ENCODE data around the gene PEAR1.
A peak's percentile ranks its signal among the peaks of the same experiment; 100 is the strongest.

Gene PEAR1

GRCh38 chr1:156845055-156845952 is 48.2 kb upstream of the PEAR1 start:
- Histone ChIP-seq H2AFZ (ENCODE audit: low read depth, low read length) (no peak overlapping the region), H3K9ac (ENCODE audit: low read length) (no peak overlapping the region), H2AK5ac (ENCODE audit: low read length, severe bottlenecking) (no peak overlapping the region), H3K36me3 (ENCODE audit: control insufficient read depth in 1 of 2, insufficient read depth in 2 of 2, low read depth in 1 of 2, low read length in 2 of 2) (no peaks in the 10 kb centered on the region), H3K18ac (ENCODE audit: low read depth in 1 of 2, low read length in 2 of 2) (no peak overlapping the region), H3K27me3 (ENCODE audit: control insufficient read depth in 1 of 2, insufficient read depth in 1 of 2, low read length in 2 of 2) (peaks cover 91 to 93% of the 10 kb centered on the region in 2 experiments), H4K91ac (ENCODE audit: low read length) (no peak overlapping the region), H2BK15ac (ENCODE audit: low read depth, poor library complexity, severe bottlenecking) (no peak overlapping the region), H2BK5ac (ENCODE audit: low read depth, low read length, poor library complexity, severe bottlenecking) (no peak overlapping the region), H4K8ac (ENCODE audit: low read length) (no peak overlapping the region), H3K4me3 (ENCODE audit: insufficient read depth in 1 of 2, low read depth in 1 of 2, low read length in 2 of 2) (no peak overlapping the region), H3K14ac (ENCODE audit: low read length in 2 of 2) (no peak overlapping the region), H2BK120ac (ENCODE audit: low read depth, low read length) (no peak overlapping the region), H2BK12ac (ENCODE audit: low read length in 2 of 2) (no peak overlapping the region), H3K79me1 (replicated peaks; ENCODE audit: low read length, poor library complexity, severe bottlenecking) (no peaks in the 10 kb centered on the region), H3K4me2 (ENCODE audit: low read length, poor library complexity, severe bottlenecking) (no peak overlapping the region), H3K4ac (ENCODE audit: low read depth in 1 of 2, low read length in 2 of 2) (no peak overlapping the region), H3K23ac (ENCODE audit: low read length in 2 of 2) (peak overlapping the region in 1 of 2 experiments; percentile 23), H3K4me1 (ENCODE audit: control insufficient read depth, insufficient read depth, low read depth, low read length) (peaks cover 10% of the 10 kb centered on the region), H3K9me3 (ENCODE audit: control insufficient read depth, low read length) (no peaks in the 10 kb centered on the region), H3K27ac (ENCODE audit: low read length, poor library complexity, severe bottlenecking) (no peak overlapping the region)
- no peak for DNase-seq
- 9% methylated on average over 63 of the region's 69 CpGs for WGBS

GRCh38 chr1:156845953-156846545 is 47.5 kb upstream of the PEAR1 start:
- 47% methylated on average over 15 of the region's 18 CpGs for WGBS
- Histone ChIP-seq H2BK5ac (ENCODE audit: low read depth, low read length, poor library complexity, severe bottlenecking) (no peak overlapping the region), H2AFZ (ENCODE audit: low read depth, low read length) (no peak overlapping the region), H3K27ac (ENCODE audit: low read length, poor library complexity, severe bottlenecking) (no peak overlapping the region), H2BK120ac (ENCODE audit: low read depth, low read length) (no peak overlapping the region), H2AK5ac (ENCODE audit: low read length, severe bottlenecking) (no peak overlapping the region), H2BK12ac (ENCODE audit: low read length in 2 of 2) (no peak overlapping the region), H3K9me3 (ENCODE audit: control insufficient read depth, low read length) (no peaks in the 10 kb centered on the region), H3K14ac (ENCODE audit: low read length in 2 of 2) (no peak overlapping the region), H2BK15ac (ENCODE audit: low read depth, poor library complexity, severe bottlenecking) (no peak overlapping the region), H4K91ac (ENCODE audit: low read length) (no peak overlapping the region), H3K36me3 (ENCODE audit: control insufficient read depth in 1 of 2, insufficient read depth in 2 of 2, low read depth in 1 of 2, low read length in 2 of 2) (no peaks in the 10 kb centered on the region), H3K4ac (ENCODE audit: low read depth in 1 of 2, low read length in 2 of 2) (no peak overlapping the region), H3K79me1 (replicated peaks; ENCODE audit: low read length, poor library complexity, severe bottlenecking) (no peaks in the 10 kb centered on the region), H3K4me3 (ENCODE audit: insufficient read depth in 1 of 2, low read depth in 1 of 2, low read length in 2 of 2) (no peak overlapping the region), H3K9ac (ENCODE audit: low read length) (no peak overlapping the region), H3K23ac (ENCODE audit: low read length in 2 of 2) (peak overlapping the region in 1 of 2 experiments; percentile 23), H3K27me3 (ENCODE audit: control insufficient read depth in 1 of 2, insufficient read depth in 1 of 2, low read length in 2 of 2) (peaks cover 86 to 87% of the 10 kb centered on the region in 2 experiments), H4K8ac (ENCODE audit: low read length) (no peak overlapping the region), H3K18ac (ENCODE audit: low read depth in 1 of 2, low read length in 2 of 2) (no peak overlapping the region), H3K4me1 (ENCODE audit: control insufficient read depth, insufficient read depth, low read depth, low read length) (peaks cover 10% of the 10 kb centered on the region), H3K4me2 (ENCODE audit: low read length, poor library complexity, severe bottlenecking) (no peak overlapping the region)
- no peak for DNase-seq

GRCh38 chr1:156846643-156847042 is 46.9 kb upstream of the PEAR1 start:
- H4K91ac ChIP-seq (ENCODE audit: low read length) = no peak overlapping the region
- H3K9ac ChIP-seq (ENCODE audit: low read length) = no peak overlapping the region
- DNase-seq = no peak
- H2BK5ac ChIP-seq (ENCODE audit: low read depth, low read length, poor library complexity, severe bottlenecking) = no peak overlapping the region
- no peak overlapping the region for H2BK120ac ChIP-seq (ENCODE audit: low read depth, low read length)
- H4K8ac ChIP-seq (ENCODE audit: low read length) = no peak overlapping the region
- WGBS = 78% methylated on average over 4 of the region's 5 CpGs
- H3K9me3 ChIP-seq (ENCODE audit: control insufficient read depth, low read length) = no peaks in the 10 kb centered on the region
- H3K27ac ChIP-seq (ENCODE audit: low read length, poor library complexity, severe bottlenecking) = no peak overlapping the region
- H2AK5ac ChIP-seq (ENCODE audit: low read length, severe bottlenecking) = no peak overlapping the region
- no peak overlapping the region for H3K14ac ChIP-seq (ENCODE audit: low read length in 2 of 2)
- H3K79me1 ChIP-seq (replicated peaks; ENCODE audit: low read length, poor library complexity, severe bottlenecking) = no peaks in the 10 kb centered on the region
- H2BK12ac ChIP-seq (ENCODE audit: low read length in 2 of 2) = no peak overlapping the region
- H3K27me3 ChIP-seq (ENCODE audit: control insufficient read depth in 1 of 2, insufficient read depth in 1 of 2, low read length in 2 of 2) = peaks cover 80 to 85% of the 10 kb centered on the region in 2 experiments
- H3K36me3 ChIP-seq (ENCODE audit: control insufficient read depth in 1 of 2, insufficient read depth in 2 of 2, low read depth in 1 of 2, low read length in 2 of 2) = peaks cover 0 to under 1% of the 10 kb centered on the region in 2 experiments
- no peak overlapping the region for H3K18ac ChIP-seq (ENCODE audit: low read depth in 1 of 2, low read length in 2 of 2)
- no peak overlapping the region for H3K4me3 ChIP-seq (ENCODE audit: insufficient read depth in 1 of 2, low read depth in 1 of 2, low read length in 2 of 2)
- H2AFZ ChIP-seq (ENCODE audit: low read depth, low read length) = no peak overlapping the region
- H3K4me1 ChIP-seq (ENCODE audit: control insufficient read depth, insufficient read depth, low read depth, low read length) = peaks cover 10% of the 10 kb centered on the region
- H3K23ac ChIP-seq (ENCODE audit: low read length in 2 of 2) = no peak overlapping the region
- no peak overlapping the region for H3K4me2 ChIP-seq (ENCODE audit: low read length, poor library complexity, severe bottlenecking)
- H2BK15ac ChIP-seq (ENCODE audit: low read depth, poor library complexity, severe bottlenecking) = no peak overlapping the region
- no peak overlapping the region for H3K4ac ChIP-seq (ENCODE audit: low read depth in 1 of 2, low read length in 2 of 2)

All from mesenchymal stem cell (in vitro differentiated cells and primary cell).